ENCODE results near the gene AFF3. TPM values are rescaled to one million over a fixed set of nuclear protein-coding genes. Genes with fewer than 3 reads are reported as not detected.

The AFF3 gene
- total and polyA plus RNA-seq, 10 of the 15 experiments (the other 5 are each of a cell fraction or from before 2014, with no cell fraction given), result 0.26 to 5.5 (median 3.0) TPM

GRCh38 chr2:99689145-99689742, 453.1 kb downstream of the AFF3 start:
- intact Hi-C loops (cut with micrococcal nuclease; ENCODE audit: unreplicated experiment) (no loop called here), in situ Hi-C loops (cut with MboI) (no loop called here)
- no peaks in the 10 kb centered on the region for H3K9me3 ChIP-seq (replicated peaks; ENCODE audit: control insufficient read depth, insufficient read depth, low read length)
- H3K27me3 ChIP-seq (replicated peaks in 1 of 2; ENCODE audit: control insufficient read depth in 2 of 2, insufficient read depth in 2 of 2, low read length in 1 of 2), result no peaks in the 10 kb centered on the region
- POLR2A ChIA-PET, result no interaction called here
- RAD21 ChIA-PET (ENCODE audit: unreplicated experiment), result interaction anchor here (0.7 kb wide), 1 partner anchor 125 kb away, joined by 4 read pairs; no protein-coding TSS in a partner anchor
- H3K4me2 ChIP-seq (ENCODE audit: control insufficient read depth, insufficient read depth), result no peak overlapping the region
- DNase-seq (ENCODE audit: low read depth, low spot score), result no peak
- H3K79me2 ChIP-seq (ENCODE audit: control insufficient read depth, insufficient read depth, low read length), result no peaks in the 10 kb centered on the region
- no peak overlapping the region for H3K27ac ChIP-seq (ENCODE audit: control insufficient read depth, insufficient read depth)
- no peak overlapping the region for H3K4me3 ChIP-seq
- H3K36me3 ChIP-seq (ENCODE audit: control insufficient read depth in 2 of 2, insufficient read depth in 2 of 2, low read length in 1 of 2), result no peaks in the 10 kb centered on the region
- H2AFZ ChIP-seq (ENCODE audit: control insufficient read depth, low read depth, low read length), result no peak overlapping the region
- SMC1A ChIA-PET (ENCODE audit: uncharacterized antibody, unreplicated experiment), result interaction anchor here (1.0 kb wide), 1 partner anchor 9 kb away, joined by 3 read pairs; no protein-coding TSS in a partner anchor
- CTCF ChIA-PET, result no interaction called here
- no TSS peak for BruUV-seq (replicated peaks)
- no peaks in the 10 kb centered on the region; the same call in 1 of the 2 replicates for H4K20me1 ChIP-seq (ENCODE audit: control insufficient read depth, insufficient read depth)
- WGBS (ENCODE audit: insufficient coverage, insufficient replicate concordance, low lambda C conversion rate, missing lambda C conversion rate), result 50% methylated on average over 3 of the region's 3 CpGs
- no peak for FAIRE-seq
- no peak overlapping the region for H3K9ac ChIP-seq (ENCODE audit: control insufficient read depth, insufficient read depth, low read length)
- H3K4me1 ChIP-seq (ENCODE audit: control insufficient read depth, insufficient read depth, low read length), result no peaks in the 10 kb centered on the region
- no peak for ATAC-seq
- TF ChIP-seq PKNOX1 (IDR thresholded peaks at IDR 0.05) (no peak), ZNF384 (IDR thresholded peaks at IDR 0.05; ENCODE audit: borderline replicate concordance, low read depth, low read length) (no peak), BACH1 (IDR thresholded peaks at IDR 0.05; ENCODE audit: borderline replicate concordance) (no peak), CHD1 (IDR thresholded peaks at IDR 0.05; ENCODE audit: low read depth, low read length) (no peak), ZNF687 (IDR thresholded peaks at IDR 0.05) (no peak), EED (IDR thresholded peaks at IDR 0.05; ENCODE audit: low read depth) (no peak), SMC3 (IDR thresholded peaks at IDR 0.05; ENCODE audit: borderline replicate concordance, low read length) (no peak), KAT2A (conservative IDR thresholded peaks at IDR 0.05; ENCODE audit: control insufficient read depth, low read depth, low read length) (no peak)
- TF ChIP-seq, protein P1, sequence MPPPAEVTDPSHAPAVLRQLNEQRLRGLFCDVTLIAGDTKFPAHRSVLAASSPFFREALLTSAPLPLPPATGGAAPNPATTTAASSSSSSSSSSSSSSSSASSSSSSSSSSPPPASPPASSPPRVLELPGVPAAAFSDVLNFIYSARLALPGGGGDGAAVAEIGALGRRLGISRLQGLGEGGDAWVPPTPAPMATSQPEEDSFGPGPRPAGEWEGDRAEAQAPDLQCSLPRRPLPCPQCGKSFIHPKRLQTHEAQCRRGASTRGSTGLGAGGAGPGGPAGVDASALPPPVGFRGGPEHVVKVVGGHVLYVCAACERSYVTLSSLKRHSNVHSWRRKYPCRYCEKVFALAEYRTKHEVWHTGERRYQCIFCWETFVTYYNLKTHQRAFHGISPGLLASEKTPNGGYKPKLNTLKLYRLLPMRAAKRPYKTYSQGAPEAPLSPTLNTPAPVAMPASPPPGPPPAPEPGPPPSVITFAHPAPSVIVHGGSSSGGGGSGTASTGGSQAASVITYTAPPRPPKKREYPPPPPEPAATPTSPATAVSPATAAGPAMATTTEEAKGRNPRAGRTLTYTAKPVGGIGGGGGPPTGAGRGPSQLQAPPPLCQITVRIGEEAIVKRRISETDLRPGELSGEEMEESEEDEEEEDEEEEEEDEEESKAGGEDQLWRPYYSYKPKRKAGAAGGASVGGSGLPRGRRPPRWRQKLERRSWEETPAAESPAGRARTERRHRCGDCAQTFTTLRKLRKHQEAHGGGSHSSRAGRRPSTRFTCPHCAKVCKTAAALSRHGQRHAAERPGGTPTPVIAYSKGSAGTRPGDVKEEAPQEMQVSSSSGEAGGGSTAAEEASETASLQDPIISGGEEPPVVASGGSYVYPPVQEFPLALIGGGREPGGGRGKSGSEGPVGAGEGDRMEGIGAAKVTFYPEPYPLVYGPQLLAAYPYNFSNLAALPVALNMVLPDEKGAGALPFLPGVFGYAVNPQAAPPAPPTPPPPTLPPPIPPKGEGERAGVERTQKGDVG (CRISPR knock-in tag; IDR thresholded peaks at IDR 0.05), result no peak

Data from GM12878 (cell line).